ENCODE measurements around the gene ZNF784.
"Not testable (repeated sequence)": the region's sequence is repeated elsewhere in the genome, so short reads cannot be mapped to it uniquely, and the experiment has no call there.

ZNF784 gene

DNA sequence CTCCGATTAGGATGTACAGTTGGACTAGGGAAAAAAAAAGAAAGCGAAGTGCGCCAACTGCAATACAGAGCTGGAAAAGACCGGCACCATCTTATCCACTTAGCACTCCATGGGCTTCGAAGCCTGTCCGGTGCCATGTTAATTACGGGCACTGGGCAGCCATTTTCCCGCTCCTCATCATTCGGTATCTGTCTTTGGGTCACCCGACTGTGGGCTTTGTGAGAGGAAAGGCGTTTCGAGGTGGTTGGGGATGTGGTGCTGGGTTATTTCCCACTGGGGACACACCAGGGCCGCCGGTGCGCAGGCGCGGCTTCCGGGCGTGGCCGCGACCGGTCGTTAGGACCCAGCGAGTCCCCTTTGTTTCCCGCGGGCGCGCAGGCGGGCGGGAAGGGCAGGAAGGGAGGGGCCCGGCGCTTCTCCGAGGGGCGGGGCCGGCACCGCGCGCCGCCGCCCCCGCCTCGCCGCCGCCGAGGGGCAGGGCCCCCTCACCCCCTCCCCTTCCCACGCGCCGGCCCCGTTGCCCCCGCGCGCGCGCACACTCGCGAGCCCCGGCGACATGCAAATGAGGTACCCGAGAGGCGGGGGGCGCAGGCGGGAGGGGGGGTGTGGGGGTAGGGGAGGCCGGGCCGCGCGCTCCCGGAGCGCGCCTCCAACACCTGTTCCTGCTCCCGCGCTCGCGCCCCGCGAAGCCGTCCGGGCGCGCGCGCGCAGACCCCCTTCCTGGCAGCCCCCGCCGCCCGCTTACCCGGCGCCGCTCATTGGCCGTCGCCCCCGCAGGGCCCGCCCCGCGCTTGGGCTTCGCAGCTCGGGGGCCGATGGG is 24.3 kb downstream of the ZNF784 start, which contains the start of gene ZNF524:
Gene ZNF524 (plus strand): TSS at position 447 of the 820 bp plus-strand sequence. CDS start 1,825 bp downstream, outside the sequence.
- DNase-seq = peak; percentile 88 to 91

DNA sequence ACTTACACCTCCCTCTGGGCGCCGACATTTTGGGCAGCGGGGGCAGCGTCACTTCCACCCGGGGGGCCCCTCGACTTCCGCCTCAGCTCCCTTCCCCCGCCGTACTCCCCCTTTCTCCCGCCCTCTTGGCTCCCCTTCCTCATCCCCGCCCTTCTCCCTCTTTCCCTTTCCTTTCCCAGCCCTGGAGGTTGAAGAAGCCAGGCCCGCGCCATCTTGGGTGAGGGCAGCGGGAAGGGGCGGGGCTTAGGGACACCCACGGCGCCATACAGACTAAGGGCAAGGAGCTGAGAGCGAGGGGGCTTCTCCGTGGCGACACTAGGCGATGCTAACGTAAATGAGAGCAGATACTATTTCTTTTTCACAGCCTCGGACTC is 24.9 kb downstream of the ZNF784 start, which contains the start of gene FIZ1:
Gene FIZ1 (minus strand): TSS at position 50 of the 374 bp plus-strand sequence. CDS start 1,652 bp downstream, outside the sequence.
- DNase-seq = peak; percentile 97 to 98

DNA sequence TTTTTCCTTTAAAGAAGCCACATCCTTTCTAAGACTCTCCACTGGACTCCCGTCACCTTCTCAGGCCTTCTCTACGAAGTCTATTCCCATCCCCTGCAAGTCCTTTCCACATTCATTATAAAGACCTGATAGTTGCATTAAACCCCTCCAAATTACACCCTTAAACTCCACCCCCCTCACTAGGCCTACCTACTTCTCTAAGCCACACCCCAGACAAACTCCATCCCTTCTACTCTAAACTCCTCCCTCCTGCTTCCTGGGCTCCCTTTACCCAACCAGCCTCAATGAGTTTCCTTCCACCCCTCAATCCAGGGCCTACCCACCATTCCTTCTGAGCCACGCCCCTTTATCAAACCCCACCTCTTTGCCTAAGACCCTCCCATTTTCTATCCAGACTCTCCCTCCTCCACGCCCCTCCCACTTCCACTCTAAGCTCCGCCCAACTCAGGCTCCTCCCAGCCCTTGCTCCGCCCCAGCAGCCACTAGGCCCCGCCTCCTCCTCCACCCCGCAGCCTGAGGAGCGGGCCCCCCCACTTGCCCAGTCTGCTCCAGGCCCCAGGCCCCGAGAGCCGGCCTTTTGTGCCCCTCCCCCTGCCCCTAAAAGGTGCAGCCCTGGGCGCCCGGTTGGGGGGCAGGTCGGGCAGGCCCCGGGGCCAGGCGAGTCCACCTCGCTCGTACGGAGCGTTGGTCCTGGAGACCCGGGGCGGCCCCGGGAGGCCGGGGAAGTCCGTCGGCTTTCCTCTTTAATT is 25.5 kb downstream of the ZNF784 start:
- peak; percentile 93 to 96 for DNase-seq

GRCh38 chr19:55598034-55598433 is 26.3 kb downstream of the ZNF784 start:
- no peak for DNase-seq

- DNase-seq = no peak
Measured at GRCh38 chr19:55597501-55597921, 26.9 kb downstream of the ZNF784 start.

GRCh38 chr19:55596304-55596703 is 28.1 kb downstream of the ZNF784 start:
- no peak for DNase-seq

DNA sequence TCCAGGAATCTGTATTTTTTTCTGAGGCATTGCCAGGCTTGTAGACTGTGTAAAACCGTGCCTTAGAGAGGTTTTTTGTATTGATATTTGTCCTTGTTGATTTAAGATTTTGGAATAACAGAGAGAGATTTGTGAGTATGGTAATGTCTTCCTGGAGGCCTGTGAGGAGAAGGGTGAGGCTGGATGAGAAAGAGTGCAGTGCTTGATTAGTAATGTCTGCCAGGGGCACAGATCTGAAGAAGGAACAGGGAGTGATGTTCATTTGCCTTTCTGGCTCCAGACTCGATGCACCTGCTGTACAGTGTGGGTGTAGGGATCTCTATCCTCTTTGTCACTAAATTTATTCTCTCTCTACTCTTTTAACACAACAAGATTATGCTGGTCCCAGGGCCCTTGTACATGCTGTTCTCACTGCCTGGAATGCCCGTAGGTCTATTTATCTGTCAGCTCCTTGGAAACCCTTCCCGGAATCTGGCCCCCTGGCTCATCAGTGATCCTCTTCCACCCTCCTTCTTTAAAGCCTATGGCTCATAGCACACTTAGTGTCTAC is 29.3 kb downstream of the ZNF784 start:
- no peak for DNase-seq

- DNase-seq = no peak
Measured at GRCh38 chr19:55593096-55593772, 31.1 kb downstream of the ZNF784 start.

DNA sequence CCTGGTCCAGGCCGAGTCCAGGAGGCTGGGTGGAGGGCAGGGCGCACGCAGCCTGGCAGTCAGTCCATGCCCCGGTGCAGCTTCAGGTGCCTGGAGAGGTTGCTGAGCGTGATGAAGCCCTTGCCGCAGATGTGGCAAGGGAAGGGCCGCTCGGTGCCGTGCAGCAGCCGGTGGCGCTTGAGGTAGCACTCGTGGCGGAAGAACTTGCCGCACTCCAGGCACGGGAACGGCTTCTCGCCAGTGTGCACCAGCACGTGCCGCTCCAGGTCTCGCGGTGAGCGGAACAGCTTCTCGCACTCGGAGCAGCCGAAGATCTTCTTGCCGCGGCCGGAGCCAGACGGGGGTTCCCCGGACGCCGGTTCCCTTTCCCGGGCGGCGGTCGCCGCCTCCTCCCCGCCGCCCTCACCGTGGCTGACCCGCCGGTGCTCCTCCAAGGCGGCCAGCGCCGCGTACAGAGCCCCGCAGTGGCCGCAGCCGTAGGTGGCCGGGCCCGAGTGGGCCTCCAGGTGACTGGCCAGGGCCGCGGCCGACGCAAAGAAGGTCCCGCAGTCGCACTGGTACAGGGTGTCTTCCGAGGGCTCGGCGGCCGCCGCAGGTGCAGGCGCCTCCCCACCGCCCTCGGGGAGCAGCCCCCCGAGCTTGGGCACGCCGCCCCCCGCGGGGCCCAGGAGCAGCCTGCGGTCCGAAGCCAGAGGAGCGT is 31.8 kb downstream of the ZNF784 start:
- DNase-seq = no peak

- DNase-seq = no peak
Measured at GRCh38 chr19:55591555-55591954, 32.8 kb downstream of the ZNF784 start.

- DNase-seq = no peak
Measured at GRCh38 chr19:55590617-55591016, 33.7 kb downstream of the ZNF784 start.

DNA sequence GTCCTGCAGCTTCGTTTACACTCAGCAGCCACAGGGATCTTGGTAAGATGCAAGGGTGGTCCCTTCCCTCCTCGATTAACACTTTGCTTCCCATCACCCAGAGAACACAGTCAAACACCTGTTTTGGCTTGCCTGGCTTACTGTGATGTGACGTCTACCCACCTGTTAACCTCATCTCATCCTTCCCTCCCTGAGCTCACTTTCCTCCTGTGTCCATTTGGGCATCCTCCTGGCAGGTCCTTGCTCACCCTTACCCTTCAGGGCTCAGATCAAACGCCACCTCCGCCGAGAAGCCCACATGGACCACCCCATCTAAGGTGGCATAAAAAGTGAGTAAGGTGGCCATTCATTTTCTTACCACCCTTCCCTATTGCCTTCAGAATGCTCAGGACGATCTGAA is 34.3 kb downstream of the ZNF784 start:
- no peak for DNase-seq

- no peak for DNase-seq
Measured at GRCh38 chr19:55588738-55589137, 35.6 kb downstream of the ZNF784 start.

DNA sequence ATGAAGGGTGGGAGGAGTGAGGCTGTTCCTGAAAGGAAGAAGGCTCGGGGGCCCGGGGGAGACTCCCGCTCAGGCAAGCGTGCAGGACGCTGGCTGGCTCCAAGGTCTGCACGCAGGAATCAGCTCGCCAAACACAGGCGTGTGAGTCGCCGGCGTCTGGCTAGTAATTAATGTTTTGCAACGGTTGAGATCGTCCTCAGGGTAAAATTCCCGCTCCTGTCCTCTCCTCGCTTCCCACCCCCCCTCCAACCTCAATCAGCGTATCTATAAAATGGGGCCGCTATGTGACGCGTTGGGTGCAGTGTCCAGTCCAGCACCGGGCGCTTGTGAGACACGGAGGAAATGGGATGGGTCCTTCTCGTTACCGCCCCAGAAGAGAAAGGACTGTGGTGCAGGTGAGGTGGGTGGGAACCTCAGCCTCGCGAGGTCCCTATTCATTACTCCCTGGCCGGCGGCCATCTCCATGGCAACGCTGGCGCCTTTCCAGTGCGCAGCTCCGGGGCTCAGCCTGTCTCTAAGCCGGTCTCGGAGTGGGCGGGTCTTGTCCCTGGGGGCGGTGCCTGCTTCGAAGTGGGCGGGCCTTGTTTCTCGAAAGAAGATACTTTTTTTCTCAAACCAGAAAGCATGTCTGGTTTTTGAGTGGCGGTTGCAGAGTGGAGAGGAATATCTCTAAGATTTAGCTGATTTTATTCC is 37.2 kb downstream of the ZNF784 start:
- DNase-seq = peak; percentile 93 to 95

GRCh38 chr19:55585658-55586339 is 38.6 kb downstream of the ZNF784 start:
- peak; percentile 36 to 43 for DNase-seq

GRCh38 chr19:55584871-55585270 is 39.5 kb downstream of the ZNF784 start:
- DNase-seq = no peak

DNA sequence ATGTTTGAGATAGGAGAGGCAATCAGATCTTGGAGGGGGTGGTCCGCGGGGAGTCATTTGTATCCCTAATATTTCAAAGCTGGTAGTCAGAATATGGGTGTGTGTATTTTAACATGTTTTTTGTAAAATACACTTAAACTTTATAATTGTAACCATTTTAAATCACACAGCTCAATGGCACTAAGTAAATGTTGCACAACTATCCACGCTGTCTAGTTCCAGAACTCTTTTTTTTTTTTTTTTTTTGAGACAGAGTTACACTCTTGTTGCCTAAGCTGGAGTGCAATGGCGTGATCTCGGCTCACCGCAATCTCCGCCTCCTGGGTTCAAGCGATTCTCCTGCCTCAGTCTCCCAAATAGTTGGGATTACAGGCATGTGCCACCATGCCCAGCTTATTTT is 40.5 kb downstream of the ZNF784 start:
- not testable (repeated sequence) for DNase-seq

- DNase-seq = not testable (repeated sequence)
Measured at GRCh38 chr19:55582284-55582683, 42.1 kb downstream of the ZNF784 start.

- DNase-seq = no peak
Measured at GRCh38 chr19:55581823-55582223, 42.5 kb downstream of the ZNF784 start.

- peak in 1 of 2 donors; percentile 28 for DNase-seq
Measured at GRCh38 chr19:55581145-55581822, 43.1 kb downstream of the ZNF784 start.

All from CD4-positive, alpha-beta T cell treated with Interferon alpha-2 for 1 hour (primary cell).